G401 (cell line): ENCODE results near the gene MYO5C. TPM values are rescaled to one million over a fixed set of nuclear protein-coding genes. Genes with fewer than 3 reads are reported as not detected.
A peak's percentile ranks its signal among the peaks of the same experiment; 100 is the strongest.

Experiments
- DNase-seq: peaks from one replicate; pipeline ENCODE4 v3.0.0-alpha.2; 2015; ENCODE audit warnings: low spot score
- in situ Hi-C: cut with HindIII; loops from 2 replicates; pipeline ENCODE4 v1.10.0; 2016; ENCODE audit warnings: low sequenced_read_pairs, mixed read lengths
- total RNA-seq: library from RNA; depleted of rRNA; stranded (reverse); fragments of >200 nt; shearing (Covaris generic); gene quantifications from 2 replicates; pipeline ENCODE4 v1.2.3, GENCODE V29; 2014; rRNA removed

The MYO5C gene
- total RNA-seq, result 1.3 and 4.2 TPM in 2 replicates

- DNase-seq, result peak; percentile 94
Measured at GRCh38 chr15:52295421-52296001, at the start of gene MYO5C. Gene MYO5C, minus strand, starts transcription at chr15:52295804. Its CDS starts 168 bp downstream, at chr15:52295636.

GRCh38 chr15:52344592-52344991 lies 49.0 kb upstream of the MYO5C start:
- no peak for DNase-seq
- in situ Hi-C loops, result no loop called here

More at GRCh38 chr15:52295421-52296001, at the start of gene MYO5C:
- in situ Hi-C loops, result no loop called here

- no peak for DNase-seq
- in situ Hi-C loops, result no loop called here
Measured at GRCh38 chr15:52343831-52344230, 48.2 kb upstream of the MYO5C start.

GRCh38 chr15:52340093-52340492 lies 44.5 kb upstream of the MYO5C start:
- DNase-seq, result no peak
- in situ Hi-C loops, result no loop called here

- DNase-seq, result no peak
- in situ Hi-C loops, result no loop called here
Measured at GRCh38 chr15:52338891-52339290, 43.3 kb upstream of the MYO5C start.

GRCh38 chr15:52338058-52338457 lies 42.5 kb upstream of the MYO5C start:
- DNase-seq, result peak; percentile 41
- in situ Hi-C loops, result no loop called here

GRCh38 chr15:52337198-52337853 lies 41.7 kb upstream of the MYO5C start:
- peak; percentile 40 for DNase-seq
- in situ Hi-C loops, result no loop called here

GRCh38 chr15:52336529-52336928 lies 40.9 kb upstream of the MYO5C start:
- in situ Hi-C loops, result no loop called here

GRCh38 chr15:52334491-52335160 lies 39.0 kb upstream of the MYO5C start:
- in situ Hi-C loops, result no loop called here
- no peak for DNase-seq

More at GRCh38 chr15:52336529-52336928, 40.9 kb upstream of the MYO5C start:
- DNase-seq, result peak; percentile 71

GRCh38 chr15:52331490-52332240 lies 36.1 kb upstream of the MYO5C start:
- in situ Hi-C loops, result no loop called here
- DNase-seq, result peak; percentile 86

- in situ Hi-C loops, result no loop called here
- no peak for DNase-seq
Measured at GRCh38 chr15:52329987-52330386, 34.4 kb upstream of the MYO5C start.

- DNase-seq, result peak; percentile 59
- in situ Hi-C loops, result no loop called here
Measured at GRCh38 chr15:52329150-52329549, 33.5 kb upstream of the MYO5C start.

GRCh38 chr15:52328680-52329079 lies 33.1 kb upstream of the MYO5C start:
- peak; percentile 40 for DNase-seq
- in situ Hi-C loops, result no loop called here

- no peak for DNase-seq
- in situ Hi-C loops, result no loop called here
Measured at GRCh38 chr15:52326756-52327155, 31.2 kb upstream of the MYO5C start.

GRCh38 chr15:52324109-52324508 lies 28.5 kb upstream of the MYO5C start:
- in situ Hi-C loops, result no loop called here
- peak; percentile 37 for DNase-seq

GRCh38 chr15:52318729-52319500 lies 23.3 kb upstream of the MYO5C start:
- peak; percentile 99 for DNase-seq
- in situ Hi-C loops, result no loop called here

GRCh38 chr15:52317688-52318087 lies 22.1 kb upstream of the MYO5C start:
- no peak for DNase-seq
- in situ Hi-C loops, result no loop called here

GRCh38 chr15:52317022-52317421 lies 21.4 kb upstream of the MYO5C start:
- in situ Hi-C loops, result no loop called here
- DNase-seq, result no peak

- in situ Hi-C loops, result no loop called here
- DNase-seq, result no peak
Measured at GRCh38 chr15:52309154-52309548, 13.5 kb upstream of the MYO5C start.
